Measurements from ENCODE around the gene GOLGA2. TPM values are rescaled to one million over a fixed set of nuclear protein-coding genes. Genes with fewer than 3 reads are reported as not detected.
"Not testable (repeated sequence)": the region's sequence is repeated elsewhere in the genome, so short reads cannot be mapped to it uniquely, and the experiment has no call there.

GOLGA2 gene
- polyA plus RNA-seq, 1 of the 3 experiments (the other 2 are of a cell fraction), result 103 TPM

GRCh38 chr9:128279088-128280073 is 3.6 kb upstream of the GOLGA2 start:
- H3K4me1 ChIP-seq (ENCODE audit: control insufficient read depth in 1 of 2, insufficient read depth in 2 of 2, low read depth in 1 of 2, low read length in 1 of 2), result peaks cover 0 to 11% of the 10 kb centered on the region in 2 experiments; a peak in 1 of 4 replicates
- H3F3A ChIP-seq (replicated peaks; ENCODE audit: insufficient read depth); POLR2A ChIA-PET; H3K27ac ChIP-seq (ENCODE audit: low read depth in 2 of 2, low read length in 1 of 2); H3K4me3 ChIP-seq (ENCODE audit: low read depth in 2 of 2, low read length in 1 of 2); H2AFZ ChIP-seq (ENCODE audit: low read depth); H3K9me3 ChIP-seq; H3K27me3 ChIP-seq (ENCODE audit: insufficient read depth); H4K20me1 ChIP-seq (ENCODE audit: insufficient read depth); H3K9ac ChIP-seq; H3K9me2 ChIP-seq; CTCF ChIA-PET; H3K4me2 ChIP-seq; DNase-seq; H3K36me3 ChIP-seq (replicated peaks in 1 of 2; ENCODE audit: control insufficient read depth in 1 of 2, insufficient read depth in 2 of 2, low read length in 1 of 2): not testable (repeated sequence)
- H3K79me2 ChIP-seq (ENCODE audit: insufficient read depth), result peaks cover 33% of the 10 kb centered on the region
- WGBS (ENCODE audit: low lambda C conversion rate), result 90% methylated on average over 22 of the region's 22 CpGs

DNA sequence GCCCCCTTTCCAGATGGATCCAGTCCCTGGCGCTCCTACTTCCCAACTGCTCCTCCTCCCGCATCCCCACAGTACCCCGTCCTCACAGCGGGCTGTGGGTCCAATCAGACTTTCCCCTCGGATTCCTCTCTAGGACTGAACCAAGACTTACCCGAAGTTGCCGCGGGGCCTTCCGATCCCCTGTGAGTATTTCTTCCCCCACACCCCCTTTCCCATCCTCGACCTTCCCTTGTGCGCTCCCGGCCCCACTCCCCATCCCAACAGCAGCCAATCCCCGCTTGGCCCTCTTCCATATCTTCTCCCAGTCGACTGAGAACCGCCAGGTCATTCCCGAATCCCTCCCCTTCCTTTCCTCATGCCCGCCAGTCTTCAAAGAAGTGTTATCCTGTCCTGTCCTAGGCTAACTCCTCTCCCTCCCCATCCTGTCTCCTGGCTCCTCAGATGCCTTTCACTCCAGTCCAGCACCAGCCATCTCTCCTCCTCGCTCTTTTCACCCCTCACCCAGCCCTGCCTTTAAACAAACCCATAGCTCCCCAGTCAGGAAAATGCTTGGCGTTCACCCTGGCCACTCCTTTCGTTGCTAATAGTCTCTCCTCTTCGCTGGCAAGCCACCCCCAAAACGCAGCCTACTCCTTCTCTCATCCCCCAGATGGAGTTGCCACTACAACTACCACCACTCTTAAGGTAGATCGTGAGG is 915 bp upstream of the GOLGA2 start:
- CTCF ChIA-PET, result interaction anchor here (0.8 to 1.9 kb wide), 3 partner anchors 19 to 84 kb away, joined by 3 to 5 read pairs (median 3); no protein-coding TSS in a partner anchor
- DNase-seq, result peak; percentile 62
- POLR2A ChIA-PET, result interaction anchor here (0.9 to 1.0 kb wide), 2 partner anchors 15 to 86 kb away, joined by 3 to 4 read pairs; no protein-coding TSS in a partner anchor

More for the DNA sequence above, 915 bp upstream of the GOLGA2 start:
- Histone ChIP-seq H4K20me1 (ENCODE audit: insufficient read depth) (peaks cover 14% of the 10 kb centered on the region; the same call in 1 of the 2 replicates), H3K27me3 (ENCODE audit: insufficient read depth) (no peaks in the 10 kb centered on the region), H3K79me2 (ENCODE audit: insufficient read depth) (peaks cover 59% of the 10 kb centered on the region), H3K9me3 (no peaks in the 10 kb centered on the region), H3K4me2 (peak overlapping the region; percentile 97), H3K36me3 (replicated peaks in 1 of 2; ENCODE audit: control insufficient read depth in 1 of 2, insufficient read depth in 2 of 2, low read length in 1 of 2) (peaks cover 18 to 23% of the 10 kb centered on the region in 2 experiments), H3K9ac (peak overlapping the region; percentile 88), H3K4me3 (ENCODE audit: low read depth in 2 of 2, low read length in 1 of 2) (peak overlapping the region; percentile 85 to 90), H3K27ac (ENCODE audit: low read depth in 2 of 2, low read length in 1 of 2) (peak overlapping the region; percentile 56 to 68; a peak in 2 of 4 replicates), H3K4me1 (ENCODE audit: control insufficient read depth in 1 of 2, insufficient read depth in 2 of 2, low read depth in 1 of 2, low read length in 1 of 2) (peaks cover 0 to 15% of the 10 kb centered on the region in 2 experiments; a peak in 1 of 4 replicates), H3K9me2 (no peaks in the 10 kb centered on the region), H3F3A (replicated peaks; ENCODE audit: insufficient read depth) (peaks cover 3% of the 10 kb centered on the region), H2AFZ (ENCODE audit: low read depth) (peak overlapping the region; percentile 87)
- TF ChIP-seq MXI1 (IDR thresholded peaks at IDR 0.05; ENCODE audit: low read depth, low read length), result no peak
- no peak for TF ChIP-seq MEF2A (IDR thresholded peaks at IDR 0.05; ENCODE audit: borderline replicate concordance, low read depth)
- TF ChIP-seq CHD2 (IDR thresholded peaks at IDR 0.05; ENCODE audit: low read length, partially characterized antibody), result no peak
- no peak for TF ChIP-seq PBX3 (IDR thresholded peaks at IDR 0.05)
- no peak for TF ChIP-seq NRF1 (IDR thresholded peaks at IDR 0.05; ENCODE audit: low read depth, low read length)
- no peak for TF ChIP-seq GABPA (IDR thresholded peaks at IDR 0.05; ENCODE audit: low read depth)
- no peak for TF ChIP-seq IRF3 (IDR thresholded peaks at IDR 0.05; ENCODE audit: low read depth, low read length)
- no peak for TF ChIP-seq TCF12 (IDR thresholded peaks at IDR 0.05)
- no peak for TF ChIP-seq ELF1 (IDR thresholded peaks at IDR 0.05)
- TF ChIP-seq, protein P1, sequence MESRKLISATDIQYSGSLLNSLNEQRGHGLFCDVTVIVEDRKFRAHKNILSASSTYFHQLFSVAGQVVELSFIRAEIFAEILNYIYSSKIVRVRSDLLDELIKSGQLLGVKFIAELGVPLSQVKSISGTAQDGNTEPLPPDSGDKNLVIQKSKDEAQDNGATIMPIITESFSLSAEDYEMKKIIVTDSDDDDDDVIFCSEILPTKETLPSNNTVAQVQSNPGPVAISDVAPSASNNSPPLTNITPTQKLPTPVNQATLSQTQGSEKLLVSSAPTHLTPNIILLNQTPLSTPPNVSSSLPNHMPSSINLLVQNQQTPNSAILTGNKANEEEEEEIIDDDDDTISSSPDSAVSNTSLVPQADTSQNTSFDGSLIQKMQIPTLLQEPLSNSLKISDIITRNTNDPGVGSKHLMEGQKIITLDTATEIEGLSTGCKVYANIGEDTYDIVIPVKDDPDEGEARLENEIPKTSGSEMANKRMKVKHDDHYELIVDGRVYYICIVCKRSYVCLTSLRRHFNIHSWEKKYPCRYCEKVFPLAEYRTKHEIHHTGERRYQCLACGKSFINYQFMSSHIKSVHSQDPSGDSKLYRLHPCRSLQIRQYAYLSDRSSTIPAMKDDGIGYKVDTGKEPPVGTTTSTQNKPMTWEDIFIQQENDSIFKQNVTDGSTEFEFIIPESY (IDR thresholded peaks at IDR 0.05; ENCODE audit: borderline replicate concordance, low read depth), result no peak
- WGBS (ENCODE audit: low lambda C conversion rate), result 15% methylated on average over 23 of the region's 23 CpGs
